NK-92 treated with Interleukin-12 subunit alpha and Interleukin-12 subunit beta, amount 100 ng/mL, for 24 hours (cell line): ENCODE results near the gene SH3TC1.

Experiments
- DNase-seq: peaks from one replicate; lab custom pipeline; 2025; lab: John Stamatoyannopoulos, UW

SH3TC1 gene

GRCh38 chr4:8242782-8243560, 43.9 kb downstream of the SH3TC1 start:
- no peak for DNase-seq

- no peak for DNase-seq
These were observed 45.1 kb downstream of the SH3TC1 start for GRCh38 chr4:8244001-8244757.

GRCh38 chr4:8244931-8245460, 45.9 kb downstream of the SH3TC1 start:
- DNase-seq: no peak

GRCh38 chr4:8245884-8246833, 47.1 kb downstream of the SH3TC1 start:
- DNase-seq: no peak

- DNase-seq: no peak
These were observed 48.2 kb downstream of the SH3TC1 start for GRCh38 chr4:8247047-8247930.

- DNase-seq: no peak
These were observed 49.0 kb downstream of the SH3TC1 start for GRCh38 chr4:8248091-8248490.

GRCh38 chr4:8250227-8250626, 51.1 kb downstream of the SH3TC1 start:
- no peak for DNase-seq

- no peak for DNase-seq
These were observed 51.5 kb downstream of the SH3TC1 start for GRCh38 chr4:8250637-8251036.

- DNase-seq: no peak
These were observed 52.2 kb downstream of the SH3TC1 start for GRCh38 chr4:8251110-8251883.

- DNase-seq: no peak
These were observed 53.4 kb downstream of the SH3TC1 start for GRCh38 chr4:8252301-8253173.

GRCh38 chr4:8254076-8254475, 55.0 kb downstream of the SH3TC1 start:
- DNase-seq: no peak

- no peak for DNase-seq
These were observed 56.8 kb downstream of the SH3TC1 start for GRCh38 chr4:8255698-8256441.

GRCh38 chr4:8257854-8258253, 58.8 kb downstream of the SH3TC1 start:
- no peak for DNase-seq

GRCh38 chr4:8258552-8259212, 59.6 kb downstream of the SH3TC1 start:
- no peak for DNase-seq

- DNase-seq: no peak
These were observed 60.8 kb downstream of the SH3TC1 start for GRCh38 chr4:8259743-8260430.

- no peak for DNase-seq
These were observed 61.6 kb downstream of the SH3TC1 start for GRCh38 chr4:8260656-8261111.

- DNase-seq: no peak
These were observed 62.9 kb downstream of the SH3TC1 start for GRCh38 chr4:8261851-8262535.
